B cell (primary cell): ENCODE measurements around the gene CALN1. TPM values are rescaled to one million over a fixed set of nuclear protein-coding genes. Genes with fewer than 3 reads are reported as not detected.

Source experiments
- ATAC-seq: fragments of 200-7000 bp; cut with Tn5 transposase; one replicate; pipeline ENCODE4 v1.10.0; 2021; ENCODE audit warnings: low read depth, mild to moderate bottlenecking, moderate number of reproducible peaks, moderate library complexity
- CTCF ChIA-PET: fragments of 350-600 bp; sonication (Branson Sonifier 250); formaldehyde crosslinking; loops from one replicate; lab custom pipeline; 2021; ENCODE audit warnings: antibody characterized with exemption, inconsistent platforms; lab: Charles Lee
- POLR2A ChIA-PET: fragments of 350-600 bp; sonication (Branson Sonifier 250); formaldehyde crosslinking; loops from one replicate; lab custom pipeline; 2021; ENCODE audit warnings: antibody characterized with exemption; lab: Charles Lee
- DNase-seq: peaks from one replicate; pipeline ENCODE4 v3.0.0; 2013
- H2AFZ ChIP-seq: 2 replicates; pipeline ENCODE4 v1.6.1; 2012; ENCODE audit warnings: mild to moderate bottlenecking, low read depth, low read length; ENCODE audit not compliant: insufficient read depth, poor library complexity, severe bottlenecking
- H3K27ac ChIP-seq, 2 donors: 1 replicate in 1 of 2; 2 replicates in 1 of 2; pipeline ENCODE4 v1.5.1; 2012 to 2013; ENCODE audit warnings: low read length in 2 of 2, mild to moderate bottlenecking in 2 of 2, moderate library complexity in 1 of 2
- H3K27me3 ChIP-seq, 4 experiments: fragments of 200-600 bp in 1 of 4; sonication (generic) in 1 of 4; replicated peaks in 1 of 4; 1 replicate in 2 of 4; 2 replicates in 2 of 4; pipeline versions ENCODE4 v1.6.1 to v1.7.0; 2013 to 2016; ENCODE audit warnings: low read length in 3 of 4, mild to moderate bottlenecking in 2 of 4, mixed read lengths in 1 of 4, moderate library complexity in 1 of 4; ENCODE audit not compliant: insufficient read depth in 4 of 4, control insufficient read depth in 3 of 4; ENCODE audit errors: control extremely low read depth in 1 of 4
- H3K36me3 ChIP-seq, 2 experiments: replicated peaks in 1 of 2; 1 replicate in 1 of 2; 2 replicates in 1 of 2; pipeline versions ENCODE4 v1.6.1 to v1.7.1; 2013; ENCODE audit warnings: low read length in 1 of 2; ENCODE audit not compliant: insufficient read depth in 2 of 2, control insufficient read depth in 1 of 2; ENCODE audit errors: control extremely low read depth in 1 of 2, extremely low read depth in 1 of 2
- H3K4me1 ChIP-seq, 2 donors: fragments of 200-600 bp in 1 of 2; sonication (generic) in 1 of 2; 1 replicate in 1 of 2; 2 replicates in 1 of 2; pipeline versions ENCODE4 v1.5.1 to v1.6.1; 2013 to 2017; ENCODE audit warnings: low read length in 2 of 2; ENCODE audit not compliant: control insufficient read depth in 2 of 2, insufficient read depth in 2 of 2
- H3K4me2 ChIP-seq: replicated peaks from 2 replicates; pipeline ENCODE3; 2012; ENCODE audit warnings: mild to moderate bottlenecking, low read depth, low read length; ENCODE audit not compliant: poor library complexity, severe bottlenecking
- H3K4me3 ChIP-seq, 5 experiments: fragments of 200-600 bp in 1 of 5; sonication (generic) in 1 of 5; 1 replicate in 3 of 5; 2 replicates in 2 of 5; pipeline versions ENCODE4 v1.5.1 to v1.7.0; 2011 to 2016; ENCODE audit warnings: low read length in 4 of 5, mild to moderate bottlenecking in 4 of 5, low read depth in 2 of 5, control low read depth in 1 of 5, moderate library complexity in 1 of 5; ENCODE audit not compliant: insufficient read depth in 1 of 5; ENCODE audit errors: control extremely low read depth in 1 of 5, extremely low read depth in 1 of 5
- H3K79me2 ChIP-seq: fragments of 200-600 bp; sonication (generic); one replicate; pipeline ENCODE4 v1.6.0; 2016; ENCODE audit warnings: low read length; ENCODE audit not compliant: control insufficient read depth, insufficient read depth
- H3K9ac ChIP-seq: fragments of 200-600 bp; sonication (generic); 2 replicates; pipeline ENCODE4 v1.6.1; 2017; ENCODE audit warnings: mild to moderate bottlenecking, low read length, moderate library complexity
- H3K9me3 ChIP-seq, 3 donors: one replicate each; pipeline versions ENCODE4 v1.6.1 to v1.7.1; 2013; ENCODE audit warnings: low read length in 2 of 3; ENCODE audit not compliant: control insufficient read depth in 2 of 3, insufficient read depth in 1 of 3; ENCODE audit errors: control extremely low read depth in 1 of 3
- H4K20me1 ChIP-seq: 2 replicates; pipeline ENCODE4 v1.6.0; 2012; ENCODE audit warnings: mild to moderate bottlenecking, low read length; ENCODE audit not compliant: insufficient read depth, control insufficient read depth, poor library complexity, severe bottlenecking
- H3K27ac Mint-ChIP-seq: one replicate; pipeline ENCODE4 v1.8.0; 2021; ENCODE audit warnings: mixed read lengths
- H3K27me3 Mint-ChIP-seq: one replicate; pipeline ENCODE4 v1.8.0; 2021; ENCODE audit warnings: mixed read lengths
- H3K4me1 Mint-ChIP-seq: one replicate; pipeline ENCODE4 v1.8.0; 2021; ENCODE audit warnings: mixed read lengths
- H3K4me3 Mint-ChIP-seq: one replicate; pipeline ENCODE4 v1.8.0; 2021; ENCODE audit warnings: mixed read lengths
- H3K9me3 Mint-ChIP-seq: one replicate; pipeline ENCODE4 v1.8.0; 2022; ENCODE audit warnings: mixed read lengths; ENCODE audit not compliant: insufficient read depth
- CTCF ChIP-seq: fragments of 200-600 bp; IDR thresholded peaks from one replicate; pipeline ENCODE4 v1.8.0; 2022; ENCODE audit warnings: antibody characterized with exemption, mild to moderate bottlenecking
- EZH2 ChIP-seq: IDR thresholded peaks from 2 replicates; pipeline ENCODE4 v1.6.1; 2012; ENCODE audit warnings: borderline replicate concordance, low read depth, mild to moderate bottlenecking, moderate library complexity, low read length; ENCODE audit not compliant: insufficient read depth, poor library complexity, severe bottlenecking
- WGBS: methylation state at CpG from one replicate; pipeline ENCODE4 v1.1.5; 2013; ENCODE audit warnings: missing lambda C conversion rate; ENCODE audit not compliant: insufficient coverage; 5-methylcytosine and 5-hydroxymethylcytosine counted together
- intact Hi-C: fragments of 100-400 bp; cut with micrococcal nuclease; formaldehyde crosslinking; loops from one replicate; pipeline ENCODE4 v1.10.0; 2022
- polyA plus RNA-seq: library from polyadenylated mRNA; depleted of rRNA; stranded (reverse); fragments of >200 nt; gene quantifications from 2 replicates; pipeline ENCODE4 v1.2.3, GENCODE V29; 2012
- total RNA-seq, 2 donors: library from RNA; stranded (reverse); fragments of 120-200 nt in 1 of 2; gene quantifications; 1 replicate in 1 of 2; 2 replicates in 1 of 2; pipeline versions ENCODE4 v1.2.3 to v1.2.4, GENCODE V29; 2013 to 2022

The CALN1 gene
- total and polyA plus RNA-seq, 2 donors (not counting 1 experiment from before 2014, with no cell fraction given), result not detected

DNA sequence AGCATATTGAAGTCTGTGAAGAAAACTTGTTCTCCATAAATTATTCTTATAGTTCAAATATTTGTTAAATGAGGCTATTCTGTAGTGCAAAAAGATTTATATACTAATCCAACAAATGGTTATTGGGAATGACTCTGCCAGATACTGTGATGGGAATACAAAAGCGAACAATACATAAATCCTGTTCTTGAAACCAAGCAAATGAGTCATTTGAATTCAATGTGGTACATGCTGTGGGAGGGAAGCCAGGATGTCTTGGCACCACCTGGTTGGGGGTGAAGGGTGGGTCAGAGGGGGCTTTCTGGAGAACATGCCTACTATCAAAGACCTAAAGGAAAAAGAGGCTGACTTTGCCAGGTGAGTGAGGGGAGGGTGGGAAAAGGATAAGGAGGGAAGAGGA, 594.2 kb downstream of the CALN1 start:
- intact Hi-C loops, result no loop called here
- CTCF ChIA-PET, result no interaction called here

DNA sequence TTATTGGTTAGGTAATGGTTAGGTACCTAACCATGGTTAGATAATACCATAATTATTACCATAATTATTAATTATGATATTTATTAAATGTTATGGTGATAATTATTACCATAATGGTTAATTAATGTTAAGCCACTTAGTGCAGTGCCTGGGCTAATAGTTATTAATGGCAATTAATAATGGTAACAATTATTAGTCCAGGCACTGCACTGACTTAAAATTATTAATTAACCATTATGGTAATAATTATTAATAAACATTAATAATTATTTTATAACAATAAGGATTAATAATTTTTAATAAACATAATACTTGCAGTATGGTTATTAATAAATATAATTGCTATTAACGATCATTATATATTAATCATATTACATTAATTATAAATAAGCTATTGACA, 604.0 kb downstream of the CALN1 start:
- H3K27ac Mint-ChIP-seq, result no peak overlapping the region
- DNase-seq, result no peak
- Histone ChIP-seq H3K4me1 (no peaks in the 10 kb centered on the region), H3K79me2 (no peaks in the 10 kb centered on the region), H2AFZ (no peak overlapping the region), H3K4me2 (no peak overlapping the region), H3K9me3 (peaks cover 0 to 16% (median 4%) of the 10 kb centered on the region in 3 donors), H3K4me3 (no peak overlapping the region), H3K9ac (no peak overlapping the region), H4K20me1 (no peaks in the 10 kb centered on the region), H3K36me3 (no peaks in the 10 kb centered on the region), H3K27ac (no peak overlapping the region), H3K27me3 (no peaks in the 10 kb centered on the region)
- H3K4me3 Mint-ChIP-seq, result no peak overlapping the region
- no peak for ATAC-seq
- H3K4me1 Mint-ChIP-seq, result no peaks in the 10 kb centered on the region
- TF ChIP-seq EZH2 (no peak), CTCF (no peak)
- intact Hi-C loops, result no loop called here
- peaks cover 5% of the 10 kb centered on the region for H3K9me3 Mint-ChIP-seq
- no peaks in the 10 kb centered on the region for H3K27me3 Mint-ChIP-seq
- ChIA-PET POLR2A (no interaction called here), CTCF (no interaction called here)
- no CpG with 5 or more reads among the region's 1 CpG for WGBS

More for the DNA sequence above, 594.2 kb downstream of the CALN1 start:
- Histone ChIP-seq H3K4me2 (no peak overlapping the region), H3K36me3 (no peaks in the 10 kb centered on the region), H4K20me1 (no peaks in the 10 kb centered on the region), H3K4me1 (no peaks in the 10 kb centered on the region), H2AFZ (no peak overlapping the region), H3K9ac (no peak overlapping the region), H3K27ac (no peak overlapping the region), H3K9me3 (no peaks in the 10 kb centered on the region), H3K27me3 (no peaks in the 10 kb centered on the region), H3K4me3 (no peak overlapping the region), H3K79me2 (no peaks in the 10 kb centered on the region)
- H3K27me3 Mint-ChIP-seq, result no peaks in the 10 kb centered on the region
- POLR2A ChIA-PET, result no interaction called here
- H3K27ac Mint-ChIP-seq, result no peak overlapping the region
- WGBS, result no CpG with 5 or more reads among the region's 1 CpG
- ATAC-seq (no peak), DNase-seq (no peak)
- H3K4me1 Mint-ChIP-seq, result no peaks in the 10 kb centered on the region
- no peak overlapping the region for H3K4me3 Mint-ChIP-seq
- H3K9me3 Mint-ChIP-seq, result peaks cover 2% of the 10 kb centered on the region
- TF ChIP-seq CTCF, result no peak
- TF ChIP-seq EZH2, result no peak
